OCI-LY1 (cell line): ENCODE measurements around the gene RFTN1.

Source experiments
- H2AFZ ChIP-seq: fragments of 200-600 bp; sonication (generic), shearing (Covaris generic); 2 replicates; pipeline ENCODE4 v1.6.0; 2014; ENCODE audit warnings: antibody characterized with exemption, mild to moderate bottlenecking, low read length
- H3F3A ChIP-seq: fragments of 200-600 bp; sonication (generic), shearing (Covaris generic); 2 replicates; pipeline ENCODE4 v1.6.0; 2014; ENCODE audit warnings: mild to moderate bottlenecking, antibody characterized with exemption, low read length, moderate library complexity; ENCODE audit not compliant: insufficient read depth
- H3K27ac ChIP-seq: fragments of 200-600 bp; sonication (generic); 2 replicates; pipeline ENCODE4 v1.5.1; 2014; ENCODE audit warnings: low read length, mixed run types, mild to moderate bottlenecking, low read depth; ENCODE audit not compliant: poor library complexity, severe bottlenecking
- H3K27me3 ChIP-seq: fragments of 200-600 bp; sonication (generic); 2 replicates; pipeline ENCODE4 v1.6.0; 2014; ENCODE audit warnings: antibody characterized with exemption, mild to moderate bottlenecking, low read length, moderate library complexity; ENCODE audit not compliant: insufficient read depth
- H3K36me3 ChIP-seq: fragments of 200-600 bp; sonication (generic); 2 replicates; pipeline ENCODE4 v1.6.1; 2014; ENCODE audit warnings: mild to moderate bottlenecking, antibody characterized with exemption, low read length, moderate library complexity, mixed read lengths; ENCODE audit not compliant: insufficient read depth
- H3K4me1 ChIP-seq: fragments of 200-600 bp; sonication (generic); 2 replicates; pipeline ENCODE4 v1.5.1; 2014; ENCODE audit warnings: mild to moderate bottlenecking, low read length, moderate library complexity; ENCODE audit not compliant: insufficient read depth, severe bottlenecking
- H3K4me2 ChIP-seq: fragments of 200-600 bp; sonication (generic), shearing (Covaris generic); 2 replicates; pipeline ENCODE4 v1.6.1; 2014; ENCODE audit warnings: low read length
- H3K4me3 ChIP-seq: fragments of 200-600 bp; sonication (generic); 2 replicates; pipeline ENCODE4 v1.5.1; 2014; ENCODE audit warnings: low read length, low read depth, mild to moderate bottlenecking, mixed read lengths; ENCODE audit not compliant: poor library complexity, severe bottlenecking
- H3K79me2 ChIP-seq: fragments of 200-600 bp; shearing (Covaris generic); 2 replicates; pipeline ENCODE4 v1.6.1; 2016; ENCODE audit warnings: mixed run types, low read length, mixed read lengths; ENCODE audit not compliant: insufficient read depth
- H3K9ac ChIP-seq: fragments of 200-600 bp; sonication (generic), shearing (Covaris generic); 2 replicates; pipeline ENCODE4 v1.6.1; 2014; ENCODE audit warnings: mild to moderate bottlenecking, low read length, mixed read lengths
- H3K9me2 ChIP-seq: fragments of 200-600 bp; sonication (generic), shearing (Covaris generic); 2 replicates; pipeline ENCODE4 v1.6.1; 2014; ENCODE audit warnings: low read depth, mild to moderate bottlenecking, low read length, mixed read lengths
- H3K9me3 ChIP-seq: fragments of 200-600 bp; shearing (Covaris generic); 2 replicates; pipeline ENCODE4 v1.6.1; 2014; ENCODE audit warnings: low read length, mixed read lengths
- H4K20me1 ChIP-seq: fragments of 200-600 bp; sonication (generic), shearing (Covaris generic); 2 replicates; pipeline ENCODE4 v1.6.0; 2016; ENCODE audit warnings: mild to moderate bottlenecking, low read length; ENCODE audit not compliant: insufficient read depth
- CTCF ChIP-seq: fragments of 200-600 bp; sonication (generic), shearing (Covaris generic); IDR thresholded peaks from 2 replicates; pipeline ENCODE4 v1.5.1; 2017; ENCODE audit warnings: mild to moderate bottlenecking, antibody characterized with exemption, low read length, moderate library complexity, mixed read lengths
- EZH2 ChIP-seq: fragments of 200-600 bp; sonication (generic), shearing (Covaris generic); IDR thresholded peaks from 2 replicates; pipeline ENCODE4 v1.8.0; 2017; ENCODE audit warnings: borderline replicate concordance, mixed run types, mild to moderate bottlenecking, antibody characterized with exemption, low read length, moderate library complexity, mixed read lengths

RFTN1 gene

GRCh38 chr3:16513141-16514020 lies at the start of gene RFTN1:
Gene RFTN1 (minus strand): TSS chr3:16513699. CDS start chr3:16493869, 19,830 bp downstream.
- Histone ChIP-seq H2AFZ (no peak within 1 kb of the TSS), H3K27ac (peak within 1 kb of the TSS; percentile 99)

GRCh38 chr3:16559653-16560365 lies 46.3 kb upstream of the RFTN1 start:
- Histone ChIP-seq H3K79me2 (no peaks in the 10 kb centered on the region), H3K9me2 (no peaks in the 10 kb centered on the region), H4K20me1 (no peaks in the 10 kb centered on the region), H2AFZ (no peak overlapping the region), H3K9ac (no peak overlapping the region), H3K4me3 (no peak overlapping the region), H3K4me1 (no peaks in the 10 kb centered on the region), H3K27me3 (no peaks in the 10 kb centered on the region), H3K4me2 (no peak overlapping the region), H3K27ac (no peak overlapping the region), H3K36me3 (no peaks in the 10 kb centered on the region), H3K9me3 (no peaks in the 10 kb centered on the region), H3F3A (no peaks in the 10 kb centered on the region)
- TF ChIP-seq EZH2, result no peak
- no peak for TF ChIP-seq CTCF

More at GRCh38 chr3:16513141-16514020, at the start of gene RFTN1:
- no peaks in the 10 kb centered on the region for H4K20me1 ChIP-seq
- peak within 1 kb of the TSS; percentile 98 for H3K4me2 ChIP-seq
- peak within 1 kb of the TSS; percentile 95 for H3K4me3 ChIP-seq
- H3K27me3 ChIP-seq, result no peaks in the 10 kb centered on the region
- TF ChIP-seq EZH2 (no peak), CTCF (no peak; the same call in 1 of the 2 replicates)
- H3K36me3 ChIP-seq, result peaks cover 39% of the 10 kb centered on the region; the same call in 1 of the 2 replicates
- H3K9me2 ChIP-seq, result no peaks in the 10 kb centered on the region
- H3K79me2 ChIP-seq, result peaks cover 61% of the 10 kb centered on the region
- peaks cover 67% of the 10 kb centered on the region for H3K4me1 ChIP-seq
- peak within 1 kb of the TSS; percentile 99 for H3K9ac ChIP-seq
- peaks cover 6% of the 10 kb centered on the region; the same call in 1 of the 2 replicates for H3F3A ChIP-seq
- no peaks in the 10 kb centered on the region for H3K9me3 ChIP-seq

GRCh38 chr3:16554126-16554525 lies 40.6 kb upstream of the RFTN1 start:
- Histone ChIP-seq H3F3A (no peaks in the 10 kb centered on the region), H3K4me3 (no peak overlapping the region), H3K9me3 (peaks cover 5% of the 10 kb centered on the region; the same call in 1 of the 2 replicates), H3K4me2 (no peak overlapping the region), H3K36me3 (no peaks in the 10 kb centered on the region), H3K9me2 (no peaks in the 10 kb centered on the region), H3K27me3 (no peaks in the 10 kb centered on the region), H4K20me1 (no peaks in the 10 kb centered on the region), H3K4me1 (peaks cover 13% of the 10 kb centered on the region), H3K9ac (no peak overlapping the region), H3K79me2 (no peaks in the 10 kb centered on the region), H3K27ac (no peak overlapping the region), H2AFZ (no peak overlapping the region)
- TF ChIP-seq CTCF (no peak), EZH2 (no peak)
